Transverse colon (tissue), 4 donors: ENCODE measurements around the gene RIMBP2. TPM values are rescaled to one million over a fixed set of nuclear protein-coding genes. Genes with fewer than 3 reads are reported as not detected.

Experiments
- DNase-seq: peaks from one replicate; pipeline ENCODE4 v3.0.0-alpha.2; 2019
- H3K27ac ChIP-seq, 4 donors: fragments of 200-600 bp; sonication (generic); 2 replicates each; pipeline ENCODE4 v1.5.1; 2016 to 2018; ENCODE audit warnings: inconsistent platforms in 4 of 4
- H3K27me3 ChIP-seq: fragments of 200-600 bp; sonication (generic); 2 replicates; pipeline ENCODE4 v1.5.1; 2017; ENCODE audit warnings: inconsistent platforms
- H3K36me3 ChIP-seq, 4 donors: fragments of 200-600 bp; sonication (generic); 2 replicates each; pipeline ENCODE4 v1.5.1; 2017 to 2019; ENCODE audit warnings: inconsistent platforms in 4 of 4
- H3K4me1 ChIP-seq, 4 donors: fragments of 200-600 bp; sonication (generic); 2 replicates each; pipeline ENCODE4 v1.5.1; 2017 to 2020; ENCODE audit warnings: inconsistent platforms in 4 of 4
- H3K4me3 ChIP-seq, 4 donors: fragments of 200-600 bp; sonication (generic); 1 replicate in 1 of 4; 2 replicates in 3 of 4; pipeline versions ENCODE4 v1.5.1 to v1.6.1; 2017 to 2019; ENCODE audit warnings: inconsistent platforms in 4 of 4
- H3K9me3 ChIP-seq, 2 donors: fragments of 200-600 bp; sonication (generic); 2 replicates each; pipeline ENCODE4 v1.5.1; 2017 to 2019; ENCODE audit warnings: inconsistent platforms in 2 of 2
- EP300 ChIP-seq: sonication (generic); formaldehyde crosslinking; IDR thresholded peaks from one replicate; pipeline ENCODE4 v1.6.1; 2017; ENCODE audit warnings: antibody characterized with exemption, low read depth
- POLR2A ChIP-seq: fragments of 450-650 bp; IDR thresholded peaks from one replicate; pipeline ENCODE4 v1.6.1; 2016; ENCODE audit warnings: antibody characterized with exemption, mild to moderate bottlenecking, moderate library complexity
- POLR2AphosphoS5 ChIP-seq, 3 donors: sonication (generic); formaldehyde crosslinking; IDR thresholded peaks; one replicate each; pipeline ENCODE4 v1.6.1; 2016; ENCODE audit warnings: antibody characterized with exemption in 3 of 3
- WGBS, 2 donors: methylation state at CpG; one replicate each; pipeline ENCODE4 v1.1.5; 2018; ENCODE audit warnings: low coverage in 1 of 2; 5-methylcytosine and 5-hydroxymethylcytosine counted together
- in situ Hi-C, 4 donors: fragments of 200-750 bp; cut with MboI; loops; one replicate each; pipeline versions ENCODE4 v1.15.0 to v1.15.1; 2017; ENCODE audit warnings: low sequenced_read_pairs in 3 of 4, low pct_ligation_motif_present in 1 of 4, low pct_unique_long_range_greater_than_20kb in 1 of 4
- intact Hi-C: fragments of 100-400 bp; cut with DNase I; formaldehyde crosslinking; loops from one replicate; pipeline ENCODE4 v1.15.1; 2023; ENCODE audit warnings: low total_unique reads
- total RNA-seq, 4 donors: library from RNA; depleted of rRNA; stranded (reverse); fragments of >200 nt; gene quantifications; one replicate each; pipeline ENCODE4 v1.1.0, GENCODE V29; 2016
- TF ChIP-seq, protein P1 (sequence below), 5 experiments: fragments of 200-600 bp in 3 of 5; fragments of 450-650 bp in 2 of 5; sonication (generic) in 3 of 5; IDR thresholded peaks; 1 replicate in 2 of 5; 2 replicates in 3 of 5; pipeline ENCODE4 v1.5.1; 2016 to 2017; ENCODE audit warnings: antibody characterized with exemption in 5 of 5, inconsistent platforms in 3 of 5, mild to moderate bottlenecking in 2 of 5, moderate library complexity in 1 of 5

RIMBP2 gene
- total RNA-seq, 4 donors from 2014 or later, result 2.9 to 17.3 (median 4.3) TPM

DNA sequence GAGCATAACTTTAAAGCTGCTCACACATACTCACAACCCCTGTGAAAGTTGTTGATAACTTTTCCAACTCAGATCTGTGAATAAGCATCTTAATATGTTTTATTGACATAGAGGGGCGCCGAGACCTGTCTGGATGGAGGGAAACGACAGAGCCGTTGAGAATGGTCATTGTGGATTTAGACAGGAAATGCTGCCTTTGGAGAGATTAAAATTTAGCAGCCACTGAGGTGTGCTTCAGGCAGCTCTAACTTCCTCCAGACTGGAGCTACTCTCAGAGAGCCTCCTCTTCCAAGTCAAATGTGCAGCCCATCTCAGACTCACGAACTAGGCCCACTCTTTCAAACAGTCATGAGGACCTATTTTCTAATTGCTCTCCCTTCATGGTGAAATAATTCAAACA is 90.9 kb downstream of the RIMBP2 start:
- TF ChIP-seq POLR2AphosphoS5 (IDR thresholded peaks at IDR 0.05) (no peak), EP300 (no peak), POLR2A (no peak)
- TF ChIP-seq, protein P1, sequence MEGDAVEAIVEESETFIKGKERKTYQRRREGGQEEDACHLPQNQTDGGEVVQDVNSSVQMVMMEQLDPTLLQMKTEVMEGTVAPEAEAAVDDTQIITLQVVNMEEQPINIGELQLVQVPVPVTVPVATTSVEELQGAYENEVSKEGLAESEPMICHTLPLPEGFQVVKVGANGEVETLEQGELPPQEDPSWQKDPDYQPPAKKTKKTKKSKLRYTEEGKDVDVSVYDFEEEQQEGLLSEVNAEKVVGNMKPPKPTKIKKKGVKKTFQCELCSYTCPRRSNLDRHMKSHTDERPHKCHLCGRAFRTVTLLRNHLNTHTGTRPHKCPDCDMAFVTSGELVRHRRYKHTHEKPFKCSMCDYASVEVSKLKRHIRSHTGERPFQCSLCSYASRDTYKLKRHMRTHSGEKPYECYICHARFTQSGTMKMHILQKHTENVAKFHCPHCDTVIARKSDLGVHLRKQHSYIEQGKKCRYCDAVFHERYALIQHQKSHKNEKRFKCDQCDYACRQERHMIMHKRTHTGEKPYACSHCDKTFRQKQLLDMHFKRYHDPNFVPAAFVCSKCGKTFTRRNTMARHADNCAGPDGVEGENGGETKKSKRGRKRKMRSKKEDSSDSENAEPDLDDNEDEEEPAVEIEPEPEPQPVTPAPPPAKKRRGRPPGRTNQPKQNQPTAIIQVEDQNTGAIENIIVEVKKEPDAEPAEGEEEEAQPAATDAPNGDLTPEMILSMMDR (IDR thresholded peaks at IDR 0.05), result no peak
- in situ Hi-C loops, result no loop called here

DNA sequence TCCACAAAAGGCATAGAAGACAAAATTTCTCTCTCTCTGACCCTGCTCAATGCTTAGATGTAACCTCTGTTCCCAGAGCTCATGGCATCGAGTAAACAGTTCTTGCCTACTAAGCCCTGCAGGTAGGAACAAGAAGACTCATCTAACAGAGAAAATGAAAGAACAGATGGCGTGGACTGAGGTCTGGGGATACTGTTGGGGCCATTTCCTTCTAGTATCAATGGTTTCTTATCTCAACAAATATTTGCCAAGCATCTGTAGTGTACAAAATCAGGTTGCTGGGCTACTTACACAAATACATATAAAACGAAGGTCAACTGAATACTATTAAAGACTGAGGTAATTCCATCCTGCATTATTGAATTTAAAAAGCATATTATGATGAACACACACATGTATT is 93.3 kb downstream of the RIMBP2 start:
- WGBS, 2 donors, result 46 to 57% methylated on average over 3 of the region's 3 CpGs
- no peak for TF ChIP-seq POLR2AphosphoS5 (IDR thresholded peaks at IDR 0.05)
- TF ChIP-seq, protein P1 (IDR thresholded peaks at IDR 0.05), result no peak
- no peak for TF ChIP-seq EP300
- TF ChIP-seq POLR2A, result no peak
- Histone ChIP-seq H3K4me1 (no peaks in the 10 kb centered on the region), H3K36me3 (no peaks in the 10 kb centered on the region), H3K27me3 (no peaks in the 10 kb centered on the region), H3K4me3 (no peak overlapping the region), H3K27ac (no peak overlapping the region), H3K9me3 (no peaks in the 10 kb centered on the region)
- intact Hi-C loops (no loop called here), in situ Hi-C loops (no loop called here)
- DNase-seq, result no peak

More for the DNA sequence above, 90.9 kb downstream of the RIMBP2 start:
- Histone ChIP-seq H3K9me3 (no peaks in the 10 kb centered on the region), H3K27me3 (no peaks in the 10 kb centered on the region), H3K27ac (no peak overlapping the region), H3K4me3 (no peak overlapping the region), H3K36me3 (no peaks in the 10 kb centered on the region), H3K4me1 (no peaks in the 10 kb centered on the region)
- DNase-seq, result no peak
- WGBS, 2 donors, result 43 to 65% methylated on average over 1 to 5 of the region's 5 CpGs
- intact Hi-C loops, result no loop called here

DNA sequence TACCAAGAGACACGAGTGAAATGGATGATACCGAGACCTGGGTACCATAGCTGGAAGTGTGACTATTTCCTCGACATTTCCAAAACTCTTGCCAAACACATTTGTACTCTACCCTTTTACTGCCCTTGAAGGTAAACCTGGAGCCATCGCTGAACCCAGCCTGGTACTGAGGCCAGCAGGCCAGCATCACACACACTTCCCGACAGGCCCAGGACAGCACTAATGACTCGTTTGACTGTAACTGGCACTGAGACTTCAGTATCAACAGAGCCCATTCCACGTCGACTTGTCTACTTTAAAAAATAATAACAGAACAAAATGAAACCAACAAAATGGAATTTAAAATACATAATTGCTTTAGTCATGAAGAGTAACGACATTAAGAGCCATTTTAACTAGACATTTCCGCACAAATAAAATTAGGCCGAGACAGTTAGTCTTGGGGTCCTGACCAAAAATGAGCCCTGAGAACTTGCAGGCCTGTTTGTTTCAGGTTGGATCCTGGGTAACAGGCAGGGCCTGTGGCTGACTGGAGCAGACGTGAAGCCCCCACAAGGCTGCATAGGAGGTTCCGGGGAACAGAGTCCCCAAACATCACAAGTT is 94.3 kb downstream of the RIMBP2 start:
- no peaks in the 10 kb centered on the region for H3K9me3 ChIP-seq
- WGBS, 2 donors, result 89 to 94% methylated on average over 6 to 13 of the region's 13 CpGs
- intact Hi-C loops (no loop called here), in situ Hi-C loops (no loop called here)
- H3K36me3 ChIP-seq, result no peaks in the 10 kb centered on the region
- no peak overlapping the region for H3K4me3 ChIP-seq
- DNase-seq, result no peak
- H3K4me1 ChIP-seq, result no peaks in the 10 kb centered on the region
- no peaks in the 10 kb centered on the region for H3K27me3 ChIP-seq
- TF ChIP-seq, protein P1 (IDR thresholded peaks at IDR 0.05), result no peak
- TF ChIP-seq POLR2A, result no peak
- TF ChIP-seq EP300, result no peak
- no peak for TF ChIP-seq POLR2AphosphoS5 (IDR thresholded peaks at IDR 0.05)
- no peak overlapping the region for H3K27ac ChIP-seq

DNA sequence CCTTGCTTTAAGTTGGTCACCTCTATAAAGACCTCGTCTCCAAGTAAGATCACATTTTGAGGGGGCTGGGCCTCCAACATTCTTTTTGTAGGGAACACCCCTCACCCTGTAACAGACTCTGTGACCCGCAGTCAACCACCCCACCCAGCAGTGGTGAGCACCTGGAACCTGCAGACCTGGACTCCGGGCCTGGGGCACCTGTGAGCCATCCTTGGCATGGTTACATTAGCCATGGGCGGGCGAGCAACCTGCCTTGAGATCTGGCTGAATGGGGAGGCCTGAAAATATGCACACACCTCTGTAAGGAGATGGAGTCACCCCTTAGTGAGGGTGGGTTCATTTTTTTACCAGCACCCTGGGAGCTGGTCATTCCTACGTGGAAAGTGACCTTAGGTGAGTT is 95.3 kb downstream of the RIMBP2 start:
- DNase-seq, result no peak
- TF ChIP-seq POLR2AphosphoS5 (IDR thresholded peaks at IDR 0.05) (no peak), EP300 (no peak), POLR2A (no peak)
- TF ChIP-seq, protein P1 (IDR thresholded peaks at IDR 0.05), result no peak
- H3K36me3 ChIP-seq, result no peaks in the 10 kb centered on the region
- 82 to 100% methylated on average over 1 to 5 of the region's 6 CpGs for WGBS, 2 donors
- no peaks in the 10 kb centered on the region for H3K4me1 ChIP-seq
- H3K27me3 ChIP-seq, result no peaks in the 10 kb centered on the region
- H3K27ac ChIP-seq, result no peak overlapping the region
- no peaks in the 10 kb centered on the region for H3K9me3 ChIP-seq
- intact Hi-C loops (no loop called here), in situ Hi-C loops (no loop called here)
- H3K4me3 ChIP-seq, result no peak overlapping the region
